OCI-LY3 (cell line): Measurements from ENCODE around the gene PTGS1.

ENCODE experiments used
- CTCF ChIP-seq: fragments of 200-600, 300-600 bp; sonication (generic); IDR thresholded peaks from 2 replicates; pipeline ENCODE4 v1.5.1; 2014; ENCODE audit warnings: antibody characterized with exemption, low read length, low read depth
- EZH2phosphoT487 ChIP-seq: fragments of 200-600 bp; shearing (Covaris generic); IDR thresholded peaks from 2 replicates; pipeline ENCODE4 v1.6.1; 2018; ENCODE audit warnings: antibody characterized with exemption, mixed run types, low read depth

DNA sequence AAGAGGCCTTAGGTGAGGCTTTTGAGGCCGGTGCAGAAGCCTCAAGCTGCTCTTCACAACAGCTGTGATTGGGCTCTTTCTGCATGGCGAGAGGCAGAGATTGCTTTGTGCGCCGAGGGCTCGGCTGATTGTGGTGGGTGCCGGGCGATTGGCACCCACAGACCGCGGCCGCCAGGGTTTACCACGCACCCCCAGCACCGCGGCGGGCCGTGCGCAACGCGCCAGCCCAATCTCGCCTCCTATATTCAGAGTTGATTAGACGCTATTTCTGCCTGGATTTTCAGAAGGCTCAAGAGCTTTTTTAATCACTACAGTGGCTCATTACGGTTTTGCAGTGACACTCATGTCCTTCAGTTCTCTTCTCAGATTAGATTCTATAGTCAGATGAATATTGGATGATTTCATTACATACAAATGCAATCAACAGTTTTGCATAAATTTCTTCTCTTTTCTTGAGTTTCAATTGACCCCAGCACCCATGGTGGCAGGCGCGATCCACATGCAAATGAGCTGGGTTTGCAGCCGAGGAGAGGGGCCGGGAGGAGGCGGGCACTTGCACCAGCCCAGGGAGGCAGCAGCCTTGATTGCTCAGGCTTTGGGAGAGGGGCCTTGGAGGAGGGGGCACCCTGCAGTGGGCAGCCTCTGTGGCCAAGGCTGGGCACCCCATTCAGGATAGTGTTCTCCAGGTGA lies 33.8 kb upstream of the PTGS1 start:
- TF ChIP-seq CTCF (no peak), EZH2phosphoT487 (no peak)
